GM12878 (cell line): ENCODE data around the gene CFAP99. TPM values are rescaled to one million over a fixed set of nuclear protein-coding genes. Genes with fewer than 3 reads are reported as not detected.
A peak's percentile ranks its signal among the peaks of the same experiment; 100 is the strongest.

ENCODE experiments used
- ATAC-seq: fragments of 200-7000 bp; cut with Tn5 transposase; 3 replicates; pipeline ENCODE4 v1.9.1; 2020; ENCODE audit warnings: mild to moderate bottlenecking, moderate library complexity
- BruUV-seq: library from RNA; stranded (reverse); fragments of 400-500 nt; replicated peaks from 2 replicates; lab custom pipeline; 2021; lab: Mats Ljungman, UMichigan
- CTCF ChIA-PET: fragments of 300-600 bp; sonication (Branson Sonifier 250); formaldehyde crosslinking; extraction: SDS; loops from one replicate; lab custom pipeline; 2021; ENCODE audit warnings: inconsistent platforms; lab: Yijun Ruan, JAX
- POLR2A ChIA-PET: fragments of 350-600 bp; formaldehyde crosslinking; extraction: SDS; loops from one replicate; lab custom pipeline; 2021; ENCODE audit warnings: inconsistent platforms; lab: Charles Lee
- RAD21 ChIA-PET: fragments of 300-600 bp; sonication (Branson Sonifier 250); formaldehyde crosslinking; loops from one replicate; lab custom pipeline; 2023; ENCODE audit warnings: antibody characterized with exemption; ENCODE audit not compliant: unreplicated experiment; lab: Charles Lee
- SMC1A ChIA-PET: fragments of 300-600 bp; sonication (Branson Sonifier 250); formaldehyde crosslinking; loops from one replicate; lab custom pipeline; 2023; ENCODE audit not compliant: unreplicated experiment, uncharacterized antibody; lab: Charles Lee
- DNase-seq: peaks from one replicate; pipeline ENCODE4 v3.0.0-alpha.2; 2011; ENCODE audit warnings: low read depth, low spot score
- FAIRE-seq: peaks from 3 replicates; lab custom pipeline; 2011; peaks lifted over from hg19 to GRCh38; lab: Jason Lieb, UNC
- H2AFZ ChIP-seq: 2 replicates; pipeline ENCODE4 v1.6.0; 2011; ENCODE audit warnings: low read depth, low read length, control low read depth; ENCODE audit not compliant: control insufficient read depth
- H3K27ac ChIP-seq: 2 replicates; pipeline ENCODE4 v1.5.1; 2011; ENCODE audit warnings: control low read depth; ENCODE audit not compliant: control insufficient read depth, insufficient read depth
- H3K27me3 ChIP-seq, 2 experiments: replicated peaks in 1 of 2; 2 replicates each; pipeline versions ENCODE4 v1.6.0 to v1.6.1; 2011; ENCODE audit warnings: low read length in 1 of 2; ENCODE audit not compliant: control insufficient read depth in 2 of 2, insufficient read depth in 2 of 2
- H3K36me3 ChIP-seq, 2 experiments: 2 replicates each; pipeline ENCODE4 v1.5.1; 2011; ENCODE audit warnings: low read length in 1 of 2; ENCODE audit not compliant: control insufficient read depth in 2 of 2, insufficient read depth in 2 of 2
- H3K4me1 ChIP-seq: 2 replicates; pipeline ENCODE4 v1.6.1; 2011; ENCODE audit warnings: mild to moderate bottlenecking, low read length, moderate library complexity, mixed read lengths; ENCODE audit not compliant: control insufficient read depth, insufficient read depth
- H3K4me2 ChIP-seq: 2 replicates; pipeline ENCODE4 v1.6.0; 2011; ENCODE audit warnings: control low read depth; ENCODE audit not compliant: control insufficient read depth, insufficient read depth
- H3K4me3 ChIP-seq: fragments of 200-600 bp; sonication (generic); 2 replicates; pipeline ENCODE4 v1.5.1; 2016
- H3K79me2 ChIP-seq: 2 replicates; pipeline ENCODE4 v1.6.0; 2011; ENCODE audit warnings: low read length; ENCODE audit not compliant: control insufficient read depth, insufficient read depth
- H3K9ac ChIP-seq: 2 replicates; pipeline ENCODE4 v1.8.0; 2011; ENCODE audit warnings: low read length, control low read depth, mixed read lengths; ENCODE audit not compliant: control insufficient read depth, insufficient read depth
- H3K9me3 ChIP-seq: replicated peaks from 3 replicates; pipeline ENCODE4 v1.5.1; 2011; ENCODE audit warnings: mild to moderate bottlenecking, low read length; ENCODE audit not compliant: control insufficient read depth, insufficient read depth
- H4K20me1 ChIP-seq: 2 replicates; pipeline ENCODE4 v1.6.0; 2011; ENCODE audit not compliant: control insufficient read depth, insufficient read depth
- BCLAF1 ChIP-seq: fragments of 450-650 bp; IDR thresholded peaks from 2 replicates; pipeline ENCODE4 v1.6.1; 2017; ENCODE audit warnings: antibody characterized with exemption, mild to moderate bottlenecking, moderate library complexity
- E2F8 ChIP-seq: fragments of 450-650 bp; IDR thresholded peaks from 2 replicates; pipeline ENCODE4 v1.6.1; 2018; ENCODE audit warnings: mild to moderate bottlenecking, low read depth, moderate library complexity; ENCODE audit not compliant: partially characterized antibody
- ETV6 ChIP-seq, 2 experiments: fragments of 450-650 bp in 1 of 2; IDR thresholded peaks in 1 of 2; conservative IDR thresholded peaks in 1 of 2; 2 replicates each; pipeline ENCODE4 v1.6.1; 2014; ENCODE audit warnings: antibody characterized with exemption in 1 of 2, borderline replicate concordance in 1 of 2, low read depth in 1 of 2, mild to moderate bottlenecking in 1 of 2, moderate library complexity in 1 of 2
- JUNB ChIP-seq: IDR thresholded peaks from 2 replicates; pipeline ENCODE4 v1.6.1; 2016; ENCODE audit warnings: antibody characterized with exemption, mild to moderate bottlenecking
- MEF2A ChIP-seq: IDR thresholded peaks from 2 replicates; pipeline ENCODE4 v1.6.1; 2011; ENCODE audit warnings: low read depth, mild to moderate bottlenecking, low read length, moderate library complexity; ENCODE audit not compliant: insufficient read depth
- NFIC ChIP-seq: IDR thresholded peaks from 2 replicates; pipeline ENCODE4 v1.6.1; 2012; ENCODE audit warnings: low read depth, mild to moderate bottlenecking, inconsistent platforms, low read length, moderate library complexity
- PML ChIP-seq: IDR thresholded peaks from 2 replicates; pipeline ENCODE4 v1.6.1; 2012; ENCODE audit warnings: low read length, inconsistent platforms
- SMAD5 ChIP-seq: IDR thresholded peaks from 2 replicates; pipeline ENCODE4 v1.6.1; 2016; ENCODE audit warnings: antibody characterized with exemption, low read depth
- ZSCAN29 ChIP-seq: fragments of 450-650 bp; IDR thresholded peaks from 2 replicates; pipeline ENCODE4 v1.6.1; 2017; ENCODE audit warnings: mild to moderate bottlenecking, moderate library complexity
- WGBS: methylation state at CpG from one replicate; pipeline ENCODE4 v1.1.6; 2016; ENCODE audit warnings: low lambda C conversion rate; ENCODE audit not compliant: insufficient replicate concordance, insufficient coverage; ENCODE audit errors: missing lambda C conversion rate; 5-methylcytosine and 5-hydroxymethylcytosine counted together
- in situ Hi-C: fragments of 300-500 bp; cut with MboI; formaldehyde crosslinking; loops from 9 replicates; pipeline ENCODE4 v1.14.3; 2018; ENCODE audit warnings: mixed read lengths
- intact Hi-C: fragments of 100-400 bp; cut with micrococcal nuclease; formaldehyde crosslinking; loops from one replicate; pipeline ENCODE4 v1.14.2; 2022; ENCODE audit not compliant: unreplicated experiment
- polyA plus RNA-seq, 11 experiments: library from polyadenylated mRNA; depleted of rRNA in 4 of 11; unstranded in 6 of 11; stranded (reverse) in 5 of 11; fragments of >200 nt; fragmentation: Nextera tagmentation in 4 of 11; fragmentation: Illumina TruSeq in 1 of 11; extraction: Ambion mirVana in 4 of 11; extraction: Trizol in 1 of 11; gene quantifications; 1 replicate in 1 of 11; 2 replicates in 10 of 11; pipeline versions ENCODE4 v1.2.1 to v1.2.3, GENCODE V29; 2011 to 2016; ENCODE audit warnings: inconsistent platforms in 2 of 11, missing spikeins in 2 of 11, low read depth in 1 of 11
- total RNA-seq, 4 experiments: library from RNA; depleted of rRNA in 3 of 4; stranded (reverse); fragments of >200 nt in 3 of 4; fragmentation: Illumina TruSeq in 1 of 4; extraction: Trizol in 1 of 4; gene quantifications; 2 replicates each; pipeline versions ENCODE4 v1.2.1 to v1.2.3, GENCODE V29; 2013 to 2021
- TF ChIP-seq, protein P1 (sequence below), 3 experiments: IDR thresholded peaks in 2 of 3; conservative IDR thresholded peaks in 1 of 3; 2 replicates each; pipeline ENCODE4 v1.5.1; 2011; ENCODE audit warnings: low read depth in 3 of 3, low read length in 3 of 3, mild to moderate bottlenecking in 3 of 3, control low read depth in 2 of 3, moderate library complexity in 2 of 3, inconsistent platforms in 1 of 3, mixed read lengths in 1 of 3; ENCODE audit not compliant: control insufficient read depth in 2 of 3, insufficient read depth in 1 of 3; ENCODE audit errors: extremely low read depth in 1 of 3

Gene CFAP99
- total and polyA plus RNA-seq, 10 of the 15 experiments (the other 5 are each of a cell fraction or from before 2014, with no cell fraction given): not detected

GRCh38 chr4:2469192-2469984, 50.6 kb downstream of the CFAP99 start:
- WGBS: under 1% methylated on average over 76 of the region's 78 CpGs
- peak overlapping the region; percentile 99 for H3K9ac ChIP-seq
- peak overlapping the region; percentile 91 for H3K4me3 ChIP-seq
- TF ChIP-seq MEF2A (no peak), ZSCAN29 (no peak), BCLAF1 (no peak), JUNB (no peak), NFIC (no peak), SMAD5 (no peak), ETV6 (conservative IDR thresholded peaks at IDR 0.05 in 1 of 2, IDR thresholded peaks at IDR 0.05 in 1 of 2; ENCODE audit: borderline replicate concordance in 1 of 2, low read depth in 1 of 2) (peak in 1 of 2 experiments; percentile 74; a peak in 2 of 4 replicates), E2F8 (peak; percentile 8), PML (no peak)
- TF ChIP-seq, protein P1, sequence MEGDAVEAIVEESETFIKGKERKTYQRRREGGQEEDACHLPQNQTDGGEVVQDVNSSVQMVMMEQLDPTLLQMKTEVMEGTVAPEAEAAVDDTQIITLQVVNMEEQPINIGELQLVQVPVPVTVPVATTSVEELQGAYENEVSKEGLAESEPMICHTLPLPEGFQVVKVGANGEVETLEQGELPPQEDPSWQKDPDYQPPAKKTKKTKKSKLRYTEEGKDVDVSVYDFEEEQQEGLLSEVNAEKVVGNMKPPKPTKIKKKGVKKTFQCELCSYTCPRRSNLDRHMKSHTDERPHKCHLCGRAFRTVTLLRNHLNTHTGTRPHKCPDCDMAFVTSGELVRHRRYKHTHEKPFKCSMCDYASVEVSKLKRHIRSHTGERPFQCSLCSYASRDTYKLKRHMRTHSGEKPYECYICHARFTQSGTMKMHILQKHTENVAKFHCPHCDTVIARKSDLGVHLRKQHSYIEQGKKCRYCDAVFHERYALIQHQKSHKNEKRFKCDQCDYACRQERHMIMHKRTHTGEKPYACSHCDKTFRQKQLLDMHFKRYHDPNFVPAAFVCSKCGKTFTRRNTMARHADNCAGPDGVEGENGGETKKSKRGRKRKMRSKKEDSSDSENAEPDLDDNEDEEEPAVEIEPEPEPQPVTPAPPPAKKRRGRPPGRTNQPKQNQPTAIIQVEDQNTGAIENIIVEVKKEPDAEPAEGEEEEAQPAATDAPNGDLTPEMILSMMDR (IDR thresholded peaks at IDR 0.05 in 2 of 3, conservative IDR thresholded peaks at IDR 0.05 in 1 of 3; ENCODE audit: control insufficient read depth in 2 of 3, extremely low read depth in 1 of 3, insufficient read depth in 1 of 3, low read depth in 3 of 3, low read length in 3 of 3): no peak

More at GRCh38 chr4:2469192-2469984, 50.6 kb downstream of the CFAP99 start:
- intact Hi-C loops (loop anchor here (5.0 kb wide), 1 partner anchor 227 kb away; the partner anchor contains the start of genes HAUS3 and POLN), in situ Hi-C loops (no loop called here)
- Histone ChIP-seq H3K4me2 (peak overlapping the region; percentile 78), H3K27ac (peak overlapping the region; percentile 98), H3K4me1 (peaks cover 3% of the 10 kb centered on the region), H3K36me3 (peaks cover 1 to 10% of the 10 kb centered on the region in 2 experiments; a peak in 3 of 4 replicates), H2AFZ (peak overlapping the region; percentile 27; the same call in 1 of the 2 replicates), H3K27me3 (no peaks in the 10 kb centered on the region), H4K20me1 (peaks cover 4% of the 10 kb centered on the region; the same call in 1 of the 2 replicates), H3K79me2 (peaks cover 66% of the 10 kb centered on the region), H3K9me3 (no peaks in the 10 kb centered on the region; the same call in 2 of the 3 replicates)
- CTCF ChIA-PET: interaction anchor here (0.9 to 2.4 kb wide), 13 partner anchors 9 to 249 kb away, joined by 3 to 10 read pairs (median 4); no protein-coding TSS in a partner anchor
- peak; percentile 81 for ATAC-seq
- RAD21 ChIA-PET: interaction anchor here (0.6 to 4.9 kb wide), 19 partner anchors 9 to 494 kb away, joined by 3 to 47 read pairs (median 4); partner anchors contain the start of genes FAM193A, GRK4, HAUS3 and MXD4
- POLR2A ChIA-PET: interaction anchor here (0.6 to 6.7 kb wide), 15 partner anchors 10 to 230 kb away, joined by 3 to 80 read pairs (median 4); partner anchors contain the start of genes FAM193A and MXD4
- DNase-seq: no peak
- no TSS peak for BruUV-seq
- SMC1A ChIA-PET: interaction anchor here (0.6 to 10.3 kb wide), 12 partner anchors 13 to 317 kb away, joined by 3 to 113 read pairs (median 4); partner anchors contain the start of gene FAM193A
- no peak for FAIRE-seq
